GM13976 (cell line): ENCODE measurements around the gene CHCHD6.

ENCODE experiments used
- DNase-seq: peaks from one replicate; pipeline ENCODE4 v3.0.0; 2012; ENCODE audit warnings: low spot score
- CTCF ChIP-seq: IDR thresholded peaks from 2 replicates; pipeline ENCODE4 v1.5.1; 2012; ENCODE audit warnings: borderline replicate concordance, mild to moderate bottlenecking; ENCODE audit not compliant: insufficient read depth; ENCODE audit errors: extremely low read depth, missing control alignments, control extremely low read depth
- in situ Hi-C: fragments of 300-500 bp; cut with MboI; formaldehyde crosslinking; loops from one replicate; pipeline ENCODE4 v1.12.0; 2022; ENCODE audit warnings: low sequenced_read_pairs, mixed read lengths, inconsistent platforms; ENCODE audit not compliant: unreplicated experiment

Gene CHCHD6

GRCh38 chr3:126963261-126964190 lies 259.5 kb downstream of the CHCHD6 start:
- in situ Hi-C loops = no loop called here
- TF ChIP-seq CTCF = no peak
- DNase-seq = no peak

DNA sequence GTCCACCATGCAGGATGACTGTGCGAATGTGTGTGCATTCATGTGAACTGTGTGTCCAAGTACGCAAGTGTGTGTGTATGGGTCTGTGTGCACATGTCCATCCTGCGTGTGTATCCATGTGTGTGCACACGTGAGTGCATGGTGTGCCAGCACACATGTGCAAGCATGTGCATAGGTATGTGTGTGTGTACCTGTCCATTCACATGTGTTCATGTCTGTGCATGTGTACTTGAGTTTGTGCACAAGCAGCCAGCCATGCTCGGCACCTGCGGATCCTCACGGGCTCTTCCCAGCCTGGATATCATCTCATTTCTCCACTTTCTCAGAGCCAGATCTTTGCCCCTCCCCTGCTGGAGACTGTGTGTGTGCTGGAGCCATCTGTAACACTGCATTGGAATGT lies 260.2 kb downstream of the CHCHD6 start:
- no peak for TF ChIP-seq CTCF
- no peak for DNase-seq
- in situ Hi-C loops = no loop called here

DNA sequence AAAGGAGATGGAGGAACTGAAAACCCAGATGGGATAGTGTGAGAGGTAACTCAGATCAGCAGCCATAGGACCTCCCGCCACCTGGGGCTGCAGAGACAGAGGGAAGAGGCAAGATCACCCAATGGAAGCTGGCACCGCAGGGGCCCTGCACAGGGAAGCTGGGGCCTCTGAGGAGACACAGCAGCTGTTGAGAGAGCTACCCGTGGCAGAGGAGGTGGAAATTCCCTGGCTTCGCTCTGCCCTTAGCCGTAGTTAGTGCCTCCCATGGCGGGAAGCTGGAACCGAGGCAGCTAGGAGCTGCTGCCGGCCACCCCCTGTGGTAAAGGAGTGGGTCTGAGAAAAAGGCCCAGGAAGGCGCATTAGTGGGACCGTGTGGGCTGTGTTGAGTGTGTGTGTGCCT lies 260.9 kb downstream of the CHCHD6 start:
- in situ Hi-C loops = no loop called here
- no peak for DNase-seq
- TF ChIP-seq CTCF = no peak

GRCh38 chr3:126965526-126966080 lies 261.6 kb downstream of the CHCHD6 start:
- in situ Hi-C loops = no loop called here
- no peak for DNase-seq
- no peak for TF ChIP-seq CTCF

DNA sequence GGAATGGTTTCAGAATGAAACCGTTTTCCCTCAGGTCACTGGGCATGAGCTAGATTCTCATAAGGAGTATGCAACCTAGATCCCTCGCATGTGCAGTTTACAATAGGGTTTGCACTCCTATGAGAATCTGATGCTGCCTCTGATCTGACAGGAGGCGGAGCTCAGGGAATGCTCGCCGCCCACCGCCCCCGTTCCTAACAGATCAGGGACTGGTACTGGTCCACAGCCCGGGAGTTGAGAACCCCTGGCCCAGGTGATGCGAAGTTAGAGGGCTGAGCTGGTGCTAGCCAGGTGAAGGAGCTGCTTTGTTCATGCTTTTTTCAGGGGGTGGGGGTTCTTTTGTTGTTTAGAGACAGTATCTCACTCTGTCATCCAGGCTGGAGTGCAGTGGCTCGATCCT lies 263.3 kb downstream of the CHCHD6 start:
- DNase-seq = no peak
- no peak for TF ChIP-seq CTCF
- in situ Hi-C loops = no loop called here

GRCh38 chr3:126968391-126969390 lies 264.7 kb downstream of the CHCHD6 start:
- TF ChIP-seq CTCF = no peak
- in situ Hi-C loops = no loop called here
- no peak for DNase-seq
